Left ventricle myocardium inferior (tissue), 1 donor: Measurements from ENCODE around the gene C9orf78. TPM values are rescaled to one million over a fixed set of nuclear protein-coding genes. Genes with fewer than 3 reads are reported as not detected.

Source experiments
- DNase-seq: peaks from one replicate; pipeline ENCODE4 v3.0.0-alpha.2; 2020
- H3K27ac ChIP-seq: fragments of 200-600 bp; replicated peaks from 2 replicates; pipeline ENCODE4 v1.8.0; 2021
- H3K27me3 ChIP-seq: fragments of 200-600 bp; 2 replicates; pipeline ENCODE4 v1.8.0; 2021; ENCODE audit warnings: low read depth
- H3K36me3 ChIP-seq: fragments of 200-600 bp; 2 replicates; pipeline ENCODE4 v1.8.0; 2021
- H3K4me1 ChIP-seq: fragments of 200-600 bp; 2 replicates; pipeline ENCODE4 v1.8.0; 2021
- H3K4me3 ChIP-seq: fragments of 200-600 bp; 2 replicates; pipeline ENCODE4 v1.8.0; 2021; ENCODE audit warnings: mild to moderate bottlenecking, moderate library complexity
- H3K9me3 ChIP-seq: fragments of 200-600 bp; replicated peaks from 2 replicates; pipeline ENCODE4 v1.8.0; 2021
- CTCF ChIP-seq: fragments of 200-600 bp; IDR thresholded peaks from 2 replicates; pipeline ENCODE4 v1.8.0; 2021; ENCODE audit warnings: antibody characterized with exemption, mild to moderate bottlenecking, borderline replicate concordance
- intact Hi-C: fragments of 100-400 bp; cut with micrococcal nuclease; formaldehyde crosslinking; loops from one replicate; pipeline ENCODE4 v1.11.0; 2022
- total RNA-seq: library from RNA; stranded (reverse); fragmentation: NEBNext Ultra II Directional; extraction: Animal tissue kit (Norgen Biotek cat#: 25700); gene quantifications from one replicate; pipeline ENCODE4 v1.2.1, GENCODE V29; 2021
- donor health status: DM: no; HTN: yes; CAD: no; lungs with severe emphysema.

The C9orf78 gene
- total RNA-seq, 1 donor from 2014 or later: 30.0 TPM

- peaks cover 82% of the 10 kb centered on the region for H3K36me3 ChIP-seq
- DNase-seq: no peak
- no peak overlapping the region for H3K27ac ChIP-seq
- H3K4me1 ChIP-seq: no peaks in the 10 kb centered on the region
- H3K4me3 ChIP-seq: no peak overlapping the region
- H3K9me3 ChIP-seq: no peaks in the 10 kb centered on the region
- intact Hi-C loops: no loop called here
- H3K27me3 ChIP-seq: no peaks in the 10 kb centered on the region
- TF ChIP-seq CTCF: no peak
These were observed 23.3 kb upstream of the C9orf78 start for GRCh38 chr9:129858167-129858962.

GRCh38 chr9:129857207-129857606, 22.1 kb upstream of the C9orf78 start:
- Histone ChIP-seq H3K27ac (no peak overlapping the region), H3K27me3 (no peaks in the 10 kb centered on the region), H3K36me3 (peaks cover 88% of the 10 kb centered on the region), H3K4me1 (no peaks in the 10 kb centered on the region), H3K4me3 (no peak overlapping the region), H3K9me3 (no peaks in the 10 kb centered on the region)
- intact Hi-C loops: no loop called here
- no peak for DNase-seq
- no peak for TF ChIP-seq CTCF

GRCh38 chr9:129854588-129855110, 19.6 kb upstream of the C9orf78 start:
- Histone ChIP-seq H3K9me3 (no peaks in the 10 kb centered on the region), H3K4me1 (no peaks in the 10 kb centered on the region), H3K4me3 (no peak overlapping the region), H3K36me3 (peaks cover 88% of the 10 kb centered on the region), H3K27ac (no peak overlapping the region), H3K27me3 (no peaks in the 10 kb centered on the region)
- intact Hi-C loops: no loop called here
- no peak for DNase-seq
- no peak for TF ChIP-seq CTCF

- Histone ChIP-seq H3K27ac (no peak overlapping the region), H3K27me3 (no peaks in the 10 kb centered on the region), H3K4me1 (no peaks in the 10 kb centered on the region), H3K36me3 (peaks cover 84% of the 10 kb centered on the region), H3K4me3 (no peak overlapping the region), H3K9me3 (no peaks in the 10 kb centered on the region)
- no peak for DNase-seq
- no peak for TF ChIP-seq CTCF
- intact Hi-C loops: no loop called here
These were observed 18.5 kb upstream of the C9orf78 start for GRCh38 chr9:129853614-129854013.

- H3K36me3 ChIP-seq: peaks cover 73% of the 10 kb centered on the region
- TF ChIP-seq CTCF: no peak
- H3K27me3 ChIP-seq: no peaks in the 10 kb centered on the region
- H3K4me3 ChIP-seq: no peak overlapping the region
- no peaks in the 10 kb centered on the region for H3K4me1 ChIP-seq
- DNase-seq: no peak
- H3K9me3 ChIP-seq: no peaks in the 10 kb centered on the region
- intact Hi-C loops: no loop called here
- no peak overlapping the region for H3K27ac ChIP-seq
These were observed 17.5 kb upstream of the C9orf78 start for GRCh38 chr9:129852579-129852978.
